ENCODE measurements around the gene SHROOM3. TPM values are rescaled to one million over a fixed set of nuclear protein-coding genes. Genes with fewer than 3 reads are reported as not detected.

Gene SHROOM3
- total and polyA plus RNA-seq, 12 donors, result 1.1 to 16.2 (median 8.8) TPM

DNA sequence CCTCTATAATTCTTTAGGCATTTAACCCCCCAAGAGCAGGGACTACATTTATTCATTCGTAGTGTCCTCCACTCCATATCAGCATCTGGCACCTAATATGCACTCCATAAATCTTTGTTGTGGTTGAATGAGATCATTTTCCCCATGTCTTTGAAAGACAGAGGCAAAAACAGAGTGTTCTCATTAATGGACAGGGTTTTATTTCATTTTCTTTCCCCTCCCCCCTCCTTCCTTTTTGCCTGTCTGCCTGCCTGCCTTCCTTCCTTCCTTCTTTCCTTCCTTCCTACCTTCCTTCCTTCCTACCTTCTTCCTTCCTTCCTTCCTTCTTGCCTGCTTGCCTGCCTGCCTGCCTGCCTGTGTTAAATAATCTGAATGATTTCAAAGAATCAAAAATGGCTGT is 83.2 kb downstream of the SHROOM3 start:
- intact Hi-C loops (cut with DNase I), result loop anchor here (10.0 kb wide), 2 partner anchors 237 to 527 kb away; no protein-coding TSS in a partner anchor
- 20 to 35% (median 29%) methylated on average over 1 of the region's 1 CpG for WGBS, 4 donors

GRCh38 chr4:76523593-76523992 is 88.6 kb downstream of the SHROOM3 start:
- DNase-seq, result no peak
- no peaks in the 10 kb centered on the region for H3K4me1 ChIP-seq (replicated peaks in 1 of 2)
- no peak overlapping the region for H3K27ac ChIP-seq
- TF ChIP-seq CTCF (IDR thresholded peaks at IDR 0.05) (no peak), POLR2A (IDR thresholded peaks at IDR 0.05) (no peak)
- 79 to 88% (median 84%) methylated on average over 6 of the region's 6 CpGs for WGBS, 4 donors
- no peak overlapping the region for H3K4me3 ChIP-seq
- no peaks in the 10 kb centered on the region for H3K36me3 ChIP-seq (replicated peaks in 1 of 2)
- no peaks in the 10 kb centered on the region for H3K9me3 ChIP-seq (replicated peaks in 1 of 3)
- H3K27me3 ChIP-seq, result no peaks in the 10 kb centered on the region
- intact Hi-C loops (cut with DNase I), result no loop called here

More for the DNA sequence above, 83.2 kb downstream of the SHROOM3 start:
- Histone ChIP-seq H3K27me3 (no peaks in the 10 kb centered on the region), H3K4me3 (no peak overlapping the region), H3K36me3 (replicated peaks in 1 of 2) (no peaks in the 10 kb centered on the region), H3K27ac (no peak overlapping the region), H3K4me1 (replicated peaks in 1 of 2) (no peaks in the 10 kb centered on the region), H3K9me3 (replicated peaks in 1 of 3) (no peaks in the 10 kb centered on the region)
- DNase-seq, result no peak
- no peak for TF ChIP-seq CTCF (IDR thresholded peaks at IDR 0.05)
- TF ChIP-seq POLR2A (IDR thresholded peaks at IDR 0.05), result no peak

DNA sequence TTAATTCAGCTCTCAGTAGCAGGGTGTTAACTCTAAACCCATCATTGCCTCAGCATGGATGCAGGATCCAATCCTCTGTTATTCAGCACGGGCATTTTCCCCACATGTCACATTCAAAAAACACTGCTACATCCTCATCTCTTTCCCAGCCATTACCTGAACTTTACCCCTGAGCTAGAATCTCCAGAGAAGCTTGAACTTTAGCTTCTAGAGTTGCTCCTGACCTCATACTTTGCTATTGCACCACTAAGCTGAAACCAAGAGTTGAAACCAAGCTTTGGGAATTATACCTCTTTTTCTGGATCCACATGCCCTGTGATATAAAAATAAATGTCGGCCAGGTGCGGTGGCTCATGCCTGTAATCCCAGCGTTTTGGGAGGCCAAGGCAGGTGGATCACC is 90.7 kb downstream of the SHROOM3 start:
- no peaks in the 10 kb centered on the region for H3K36me3 ChIP-seq (replicated peaks in 1 of 2)
- WGBS, 4 donors, result 76 to 82% (median 80%) methylated on average over 4 of the region's 4 CpGs
- H3K4me1 ChIP-seq (replicated peaks in 1 of 2), result no peaks in the 10 kb centered on the region
- no peaks in the 10 kb centered on the region for H3K9me3 ChIP-seq (replicated peaks in 1 of 3)
- H3K27ac ChIP-seq, result no peak overlapping the region
- H3K4me3 ChIP-seq, result no peak overlapping the region
- no peak for DNase-seq
- H3K27me3 ChIP-seq, result no peaks in the 10 kb centered on the region
- intact Hi-C loops (cut with DNase I), result no loop called here
- TF ChIP-seq POLR2A (IDR thresholded peaks at IDR 0.05), result no peak
- no peak for TF ChIP-seq CTCF (IDR thresholded peaks at IDR 0.05)

DNA sequence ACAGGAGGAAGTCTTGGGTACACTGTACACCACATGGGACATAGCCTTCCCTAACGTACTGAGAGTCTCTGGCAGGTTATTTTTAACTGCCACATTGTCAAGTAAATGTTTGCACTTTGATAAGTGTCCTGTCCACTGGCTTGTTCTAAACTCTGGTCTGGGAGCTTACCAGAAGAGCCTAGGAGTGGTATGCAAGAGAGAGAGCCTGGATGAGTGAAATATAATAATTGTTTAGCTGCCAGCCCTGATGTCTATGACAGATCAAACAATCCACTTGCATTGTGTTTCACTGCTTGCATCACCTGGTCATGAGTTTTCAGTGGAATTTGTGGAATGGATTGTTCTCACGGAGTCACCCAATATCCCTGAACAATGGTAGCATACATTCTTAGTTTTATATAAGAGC is 91.6 kb downstream of the SHROOM3 start:
- Histone ChIP-seq H3K27me3 (no peaks in the 10 kb centered on the region), H3K9me3 (replicated peaks in 1 of 3) (no peaks in the 10 kb centered on the region), H3K4me3 (no peak overlapping the region), H3K27ac (no peak overlapping the region), H3K36me3 (replicated peaks in 1 of 2) (no peaks in the 10 kb centered on the region), H3K4me1 (replicated peaks in 1 of 2) (no peaks in the 10 kb centered on the region)
- TF ChIP-seq POLR2A (IDR thresholded peaks at IDR 0.05) (no peak), CTCF (IDR thresholded peaks at IDR 0.05) (no peak)
- DNase-seq, result no peak
- intact Hi-C loops (cut with DNase I), result no loop called here
- WGBS, 4 donors, result 44 to 62% (median 52%) methylated on average over 2 of the region's 2 CpGs

Measured in adrenal gland (tissue), 12 donors.